HL-60/S4 (cell line): Measurements from ENCODE around the gene LAMTOR4.
"Not testable (repeated sequence)": the region's sequence is repeated elsewhere in the genome, so short reads cannot be mapped to it uniquely, and the experiment has no call there.

Source experiments
- in situ Hi-C: fragments of 300-500 bp; cut with MboI; formaldehyde crosslinking; loops from 2 replicates; pipeline ENCODE4 v1.14.3; 2022; ENCODE audit warnings: low sequenced_read_pairs

LAMTOR4 gene

DNA sequence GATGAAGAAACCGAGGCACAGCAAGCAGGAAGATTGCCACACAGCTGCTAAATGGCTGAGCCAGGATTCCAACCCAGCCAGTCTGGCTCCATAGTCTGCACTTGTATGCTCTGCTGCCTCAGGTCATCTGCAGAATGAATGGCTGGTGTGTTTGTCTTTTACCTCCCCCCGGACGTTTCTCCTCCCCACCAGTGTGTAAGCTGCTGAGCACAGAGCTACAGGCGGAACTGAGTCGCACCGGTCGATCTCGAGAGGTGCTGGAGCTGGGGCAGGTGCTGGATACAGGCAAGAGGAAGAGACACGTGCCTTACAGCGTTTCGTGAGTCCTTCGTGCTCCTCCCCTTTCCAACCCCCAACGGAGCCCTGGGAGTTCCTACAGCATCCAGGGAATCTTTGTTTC, 26.7 kb upstream of the LAMTOR4 start:
- in situ Hi-C loops: no loop called here

DNA sequence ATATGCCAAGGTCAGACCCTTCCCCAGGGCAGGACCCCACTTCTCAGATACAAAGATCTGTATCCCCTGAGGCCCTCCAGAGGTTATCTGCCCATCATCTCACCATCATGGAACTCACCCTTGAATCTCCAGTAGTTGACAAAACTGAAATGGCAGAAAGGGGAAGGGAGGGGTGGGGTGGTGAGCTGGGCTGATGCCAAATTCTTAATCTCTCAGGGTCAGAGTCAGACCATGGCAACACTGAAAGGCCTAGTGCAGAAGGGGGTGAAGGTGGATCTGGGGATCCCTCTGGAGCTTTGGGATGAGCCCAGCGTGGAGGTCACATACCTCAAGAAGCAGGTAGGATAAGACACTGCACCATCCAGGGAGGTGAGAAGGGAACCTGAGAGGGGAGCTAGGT, 26.1 kb upstream of the LAMTOR4 start:
- in situ Hi-C loops: no loop called here

DNA sequence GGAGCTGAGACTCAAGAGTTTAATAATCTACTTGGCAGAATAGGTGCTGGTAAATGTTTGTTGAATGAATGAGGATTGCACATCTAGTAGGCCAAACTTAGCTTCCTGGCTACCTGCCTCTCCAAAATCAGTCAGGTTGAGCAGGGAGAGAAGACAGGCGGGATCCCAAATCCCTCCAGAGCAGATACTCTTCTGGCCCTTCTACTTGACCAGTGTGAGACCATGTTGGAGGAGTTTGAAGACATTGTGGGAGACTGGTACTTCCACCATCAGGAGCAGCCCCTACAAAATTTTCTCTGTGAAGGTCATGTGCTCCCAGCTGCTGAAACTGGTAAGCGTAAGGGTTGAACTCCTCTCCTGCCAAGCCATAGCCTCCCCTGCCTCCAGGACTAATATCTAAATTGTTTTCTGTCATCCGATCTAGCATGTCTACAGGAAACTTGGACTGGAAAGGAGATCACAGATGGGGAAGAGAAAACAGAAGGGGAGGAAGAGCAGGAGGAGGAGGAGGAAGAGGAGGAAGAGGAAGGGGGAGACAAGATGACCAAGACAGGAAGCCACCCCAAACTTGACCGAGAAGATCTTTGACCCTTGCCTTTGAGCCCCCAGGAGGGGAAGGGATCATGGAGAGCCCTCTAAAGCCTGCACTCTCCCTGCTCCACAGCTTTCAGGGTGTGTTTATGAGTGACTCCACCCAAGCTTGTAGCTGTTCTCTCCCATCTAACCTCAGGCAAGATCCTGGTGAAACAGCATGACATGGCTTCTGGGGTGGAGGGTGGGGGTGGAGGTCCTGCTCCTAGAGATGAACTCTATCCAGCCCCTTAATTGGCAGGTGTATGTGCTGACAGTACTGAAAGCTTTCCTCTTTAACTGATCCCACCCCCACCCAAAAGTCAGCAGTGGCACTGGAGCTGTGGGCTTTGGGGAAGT, 24.2 kb upstream of the LAMTOR4 start:
- in situ Hi-C loops: loop anchor here (5.0 kb wide), 1 partner anchor 132 kb away; no protein-coding TSS in a partner anchor

DNA sequence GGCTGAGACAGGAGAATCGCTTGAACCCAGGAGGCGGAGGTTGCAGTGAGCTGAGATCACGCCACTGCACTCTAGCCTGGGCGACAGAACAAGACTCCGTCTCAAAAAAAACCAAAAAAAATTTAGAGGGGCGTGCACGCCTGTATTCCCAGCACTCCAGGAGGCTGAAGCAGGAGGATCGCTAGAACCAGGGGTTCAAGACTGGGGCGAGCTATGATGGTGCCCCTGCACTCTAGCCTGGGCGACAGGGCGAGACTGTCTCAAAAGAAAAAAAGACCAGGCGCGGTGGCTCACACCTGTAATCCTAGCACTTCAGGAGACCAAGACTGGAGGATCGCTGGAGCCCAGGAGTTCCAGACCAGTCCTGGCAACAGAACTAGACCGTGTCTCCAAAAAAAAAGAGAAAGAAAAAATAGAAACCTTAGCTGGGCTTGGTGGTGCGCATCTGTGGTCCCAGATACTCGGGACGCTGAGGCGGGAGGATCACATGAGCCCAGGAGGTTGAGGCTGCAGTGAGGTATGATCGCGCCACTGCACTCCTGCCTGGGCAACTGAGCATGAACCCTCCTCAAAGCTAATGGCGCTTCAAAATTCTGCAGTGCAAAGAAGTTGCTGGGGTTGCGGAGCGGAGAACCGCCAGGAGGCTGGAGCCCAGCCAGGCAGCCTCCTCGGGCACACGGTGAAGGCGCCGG, 22.3 kb upstream of the LAMTOR4 start:
- in situ Hi-C loops: loop anchor here (5.0 kb wide), 1 partner anchor 134 kb away; no protein-coding TSS in a partner anchor

DNA sequence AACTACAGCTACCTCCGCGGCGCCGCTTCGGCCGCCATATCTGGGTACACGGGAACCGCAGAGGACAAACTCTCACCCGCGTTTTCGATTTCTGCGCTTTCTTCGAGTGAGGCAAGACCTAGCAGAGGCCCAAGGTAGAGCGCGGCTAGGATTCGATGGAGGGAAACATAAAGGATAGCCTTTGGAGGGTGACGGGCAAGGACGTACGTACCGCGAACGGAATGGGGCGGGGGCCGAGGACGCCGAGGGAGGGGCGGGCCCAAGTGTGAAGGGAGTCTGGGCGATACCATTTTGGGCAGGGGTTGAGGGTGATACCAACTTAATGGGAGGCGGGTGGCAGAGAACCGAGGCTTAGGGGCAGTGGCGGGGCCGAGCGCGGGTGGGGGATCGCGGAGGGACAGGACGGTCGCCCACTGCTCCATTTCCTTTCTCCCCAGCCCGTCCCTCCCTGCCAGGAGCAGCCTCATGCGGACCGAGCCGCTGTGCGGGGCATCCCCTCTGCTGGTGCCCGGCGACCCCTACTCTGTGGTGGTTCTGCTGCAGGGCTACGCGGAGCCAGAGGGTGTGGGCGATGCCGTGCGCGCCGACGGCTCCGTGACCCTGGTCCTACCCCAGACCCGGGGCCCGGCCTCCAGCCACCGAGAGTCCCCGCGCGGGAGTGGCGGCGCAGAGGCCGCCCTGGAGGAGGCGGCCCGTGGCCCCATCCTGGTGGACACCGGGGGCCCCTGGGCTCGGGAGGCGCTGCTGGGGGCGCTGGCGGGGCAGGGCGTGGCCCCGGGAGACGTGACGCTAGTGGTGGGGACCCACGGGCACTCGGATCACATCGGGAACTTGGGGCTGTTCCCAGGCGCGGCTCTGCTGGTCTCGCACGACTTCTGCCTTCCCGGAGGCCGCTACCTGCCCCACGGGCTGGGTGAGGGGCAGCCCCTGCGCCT, 21.5 kb upstream of the LAMTOR4 start, which contains the start of gene MBLAC1:
Gene MBLAC1 (plus strand): TSS at position 37 of the 935 bp plus-strand sequence. CDS start 429 bp downstream, at position 466.
- in situ Hi-C loops: loop anchor here (5.0 kb wide), 1 partner anchor 135 kb away; no protein-coding TSS in a partner anchor

DNA sequence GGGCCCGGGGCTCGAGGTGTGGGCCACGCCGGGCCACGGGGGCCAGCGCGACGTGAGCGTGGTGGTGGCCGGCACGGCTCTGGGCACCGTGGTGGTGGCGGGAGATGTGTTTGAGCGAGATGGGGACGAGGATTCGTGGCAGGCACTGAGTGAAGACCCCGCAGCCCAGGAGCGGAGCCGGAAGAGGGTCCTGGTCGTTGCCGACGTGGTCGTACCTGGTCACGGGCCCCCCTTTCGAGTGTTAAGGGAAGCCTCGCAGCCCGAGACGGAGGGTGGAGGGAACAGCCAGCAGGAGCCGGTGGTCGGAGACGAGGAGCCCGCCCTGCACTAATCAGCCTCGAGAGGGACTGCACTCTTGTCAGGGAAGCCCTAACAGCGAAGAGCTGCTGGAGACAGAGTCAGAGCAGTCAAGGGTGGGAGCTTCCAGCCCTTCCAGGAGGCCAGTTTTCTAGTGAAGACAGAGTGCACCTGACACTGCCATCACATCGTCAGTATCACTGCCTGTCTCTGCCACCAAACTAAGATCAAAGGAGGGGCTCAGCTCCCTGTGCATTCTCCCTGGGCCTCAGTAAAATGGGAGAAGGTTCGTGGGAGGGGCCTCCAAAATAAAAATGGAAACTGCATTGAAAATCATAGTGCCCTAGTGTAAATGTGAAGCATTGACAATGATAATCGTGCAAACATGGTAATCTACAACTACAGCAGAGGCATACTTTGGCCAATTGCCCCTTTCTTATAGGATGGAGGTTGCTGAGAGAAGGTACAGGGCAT, 20.7 kb upstream of the LAMTOR4 start:
- in situ Hi-C loops: loop anchor here (5.0 kb wide), 1 partner anchor 136 kb away; no protein-coding TSS in a partner anchor

DNA sequence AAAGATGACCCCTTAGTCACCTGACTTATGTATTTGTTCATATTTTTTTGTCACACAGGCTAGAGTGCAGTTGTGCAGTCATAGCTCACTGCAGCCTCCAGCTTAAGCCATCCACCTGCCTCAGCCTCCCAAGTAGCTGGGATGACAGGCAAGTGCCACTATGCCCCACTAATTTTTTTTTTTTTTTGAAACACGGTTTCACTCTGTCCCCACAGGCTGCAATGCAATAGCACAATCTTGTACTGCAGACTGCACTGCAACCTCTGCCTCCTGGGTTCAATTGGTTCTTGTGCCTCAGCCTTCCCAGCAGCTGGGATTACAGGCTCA, 20.1 kb upstream of the LAMTOR4 start:
- in situ Hi-C loops: loop anchor here (5.0 kb wide), 1 partner anchor 136 kb away; no protein-coding TSS in a partner anchor

DNA sequence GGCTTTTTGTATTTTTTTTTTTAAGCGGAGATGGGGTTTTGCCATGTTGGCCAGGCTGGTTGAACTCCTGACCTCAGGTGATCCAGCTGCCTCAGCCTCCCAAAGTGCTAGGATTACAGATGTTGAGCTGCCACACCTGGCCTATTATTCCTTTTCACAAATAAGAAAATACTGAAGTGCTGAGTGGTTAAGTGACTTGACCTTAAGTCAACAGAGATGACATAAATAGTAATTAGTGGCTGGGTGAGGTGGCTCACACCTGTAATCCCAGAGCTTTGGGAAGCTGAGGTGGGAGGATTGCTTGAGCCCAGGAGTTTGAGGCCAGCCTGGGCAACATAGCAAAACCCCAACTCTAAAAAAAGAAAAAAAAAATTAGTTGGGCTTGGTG, 18.5 kb upstream of the LAMTOR4 start:
- in situ Hi-C loops: not testable (repeated sequence)

DNA sequence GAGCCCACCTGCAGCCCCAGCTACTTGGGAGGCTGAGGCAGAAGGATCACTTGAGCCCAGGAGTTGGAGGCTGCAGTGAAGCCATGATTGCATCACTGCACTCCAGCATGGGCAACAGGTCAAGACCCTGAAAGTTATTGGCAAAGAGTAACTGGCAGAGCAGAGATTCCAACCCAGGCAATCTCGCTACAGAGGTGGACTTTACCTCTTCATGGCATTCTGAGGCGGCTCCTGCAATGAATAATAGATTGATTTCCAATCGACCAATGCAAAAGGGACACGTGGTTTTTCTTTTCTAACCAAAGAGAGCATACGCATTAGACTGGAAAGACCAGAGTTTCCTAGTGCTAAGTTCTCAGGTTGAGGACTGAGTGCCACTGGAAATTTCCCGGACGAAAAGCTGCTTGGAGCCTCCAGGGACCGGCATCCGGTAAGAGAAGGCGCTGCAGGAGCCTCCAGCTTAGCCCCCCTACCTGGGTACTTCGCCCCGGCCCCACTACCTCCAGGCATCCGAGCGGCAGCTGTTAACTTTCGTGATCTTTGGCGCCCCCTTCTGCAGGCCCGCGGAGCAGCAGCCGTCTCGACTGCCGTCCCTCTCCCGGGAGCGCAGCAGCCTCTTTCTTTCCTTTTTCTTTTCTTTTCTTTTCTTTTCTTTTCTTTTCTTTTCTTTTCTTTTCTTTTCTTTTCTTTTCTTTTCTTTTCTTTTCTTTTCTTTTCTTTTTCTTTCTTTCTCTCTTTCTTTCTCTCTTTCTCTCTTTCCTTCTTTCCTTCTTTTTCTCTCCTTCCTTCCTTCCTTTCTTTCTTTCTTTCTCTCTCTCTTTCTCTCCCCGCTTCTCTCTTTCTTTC, 17.9 kb upstream of the LAMTOR4 start:
- in situ Hi-C loops: no loop called here

DNA sequence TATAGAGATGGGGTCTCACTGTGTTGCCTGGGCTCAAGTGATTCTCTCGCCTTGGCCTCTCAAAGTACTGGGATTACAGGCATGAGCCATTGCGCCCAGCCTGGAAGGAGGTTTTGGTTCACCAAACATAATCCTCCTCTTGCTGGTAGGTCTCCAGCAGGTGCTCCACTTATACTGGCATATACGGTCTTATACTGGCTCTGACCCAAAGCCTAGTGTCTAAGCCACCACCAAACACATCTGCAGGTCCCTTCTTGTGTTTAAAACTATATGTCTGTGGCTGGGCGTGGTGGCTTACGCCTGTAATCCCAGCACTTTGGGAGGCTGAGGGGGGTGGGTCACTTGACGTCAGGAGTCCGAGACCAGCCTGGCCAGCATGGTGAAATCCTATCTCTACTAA, 16.6 kb upstream of the LAMTOR4 start:
- in situ Hi-C loops: no loop called here

DNA sequence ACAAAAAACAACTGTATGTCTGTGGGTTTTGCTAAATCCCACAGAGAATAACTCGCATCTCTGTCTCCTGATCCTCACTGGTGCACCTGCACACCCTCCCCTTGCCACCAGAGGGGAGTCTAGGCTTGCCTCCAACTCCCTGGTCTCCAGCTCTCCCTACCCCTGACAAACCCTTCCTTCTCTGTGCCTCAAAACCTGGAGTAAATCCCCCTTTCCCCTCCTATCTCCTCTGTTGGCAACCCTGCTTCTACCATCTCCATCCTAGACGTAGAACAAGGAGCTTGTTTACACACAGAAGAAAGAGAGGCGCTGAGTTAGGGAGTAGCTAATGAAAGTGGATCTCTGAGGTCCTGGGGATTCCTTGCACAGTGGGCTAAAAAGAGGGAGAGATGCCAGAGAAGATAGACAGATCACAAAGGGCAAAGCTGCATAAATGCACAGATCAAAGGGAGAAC, 16.0 kb upstream of the LAMTOR4 start:
- in situ Hi-C loops: no loop called here

DNA sequence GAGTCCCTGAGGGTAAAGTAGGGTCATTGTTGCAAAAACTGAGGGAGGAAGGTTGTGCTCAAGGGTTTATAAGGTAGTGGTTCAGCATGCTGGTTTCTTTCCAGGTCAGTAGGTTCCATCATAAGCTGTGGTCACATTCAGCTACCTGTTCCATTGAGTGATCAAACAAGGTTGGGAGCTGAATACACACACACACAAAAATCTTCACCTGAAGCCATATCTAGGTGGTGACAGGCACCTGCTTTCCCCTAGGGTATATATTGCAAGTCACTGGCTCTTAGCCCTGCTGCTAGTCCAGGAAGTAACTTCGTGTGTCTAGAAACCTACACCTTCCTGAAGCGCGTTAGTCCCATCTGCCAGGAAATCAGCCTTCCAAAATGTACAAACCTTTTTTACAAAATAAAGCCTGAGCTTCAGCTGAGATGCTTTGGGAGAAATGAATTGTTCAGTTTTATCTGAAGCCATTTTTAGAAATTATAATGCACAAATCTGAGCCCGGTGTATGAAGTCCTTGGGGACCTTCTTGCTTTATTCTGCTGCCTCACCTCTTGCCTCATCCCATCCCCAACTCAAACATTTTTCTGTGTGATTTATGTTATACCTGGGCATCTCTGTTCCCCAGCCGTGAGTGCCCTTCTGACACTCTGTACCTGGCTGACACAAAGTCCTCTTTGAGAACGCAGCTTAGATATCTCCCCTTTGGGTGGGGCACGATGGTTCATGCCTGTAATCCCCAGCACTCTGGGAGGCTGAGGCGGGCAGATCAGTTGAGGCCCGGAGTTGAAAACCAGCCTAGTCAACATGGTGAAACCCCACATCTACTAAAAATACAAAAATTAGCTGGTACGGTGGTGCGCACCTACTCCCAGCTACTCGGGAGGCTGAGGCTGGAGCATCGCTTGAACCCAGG, 10.6 kb upstream of the LAMTOR4 start:
- in situ Hi-C loops: loop anchor here (5.0 kb wide), 1 partner anchor 64 kb away; no protein-coding TSS in a partner anchor

DNA sequence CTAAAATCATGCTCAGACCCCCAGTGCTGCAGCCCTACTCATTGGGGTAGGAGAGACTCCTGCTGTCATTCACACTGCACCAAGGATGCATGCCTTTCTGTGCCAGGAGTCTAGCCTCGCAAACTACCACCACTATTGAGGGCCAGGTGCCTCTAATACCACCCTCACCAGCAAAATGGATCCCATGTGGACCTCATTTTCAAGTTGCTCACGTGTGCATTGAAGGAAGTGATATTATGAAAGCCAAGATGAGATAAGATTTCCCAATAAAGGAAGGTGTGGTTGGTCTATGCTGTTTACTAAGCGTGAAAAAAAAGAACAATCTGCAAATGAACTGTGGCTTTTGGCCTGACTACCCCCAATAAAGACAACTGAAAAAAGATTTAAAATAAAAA, 7.2 kb upstream of the LAMTOR4 start:
- in situ Hi-C loops: no loop called here

DNA sequence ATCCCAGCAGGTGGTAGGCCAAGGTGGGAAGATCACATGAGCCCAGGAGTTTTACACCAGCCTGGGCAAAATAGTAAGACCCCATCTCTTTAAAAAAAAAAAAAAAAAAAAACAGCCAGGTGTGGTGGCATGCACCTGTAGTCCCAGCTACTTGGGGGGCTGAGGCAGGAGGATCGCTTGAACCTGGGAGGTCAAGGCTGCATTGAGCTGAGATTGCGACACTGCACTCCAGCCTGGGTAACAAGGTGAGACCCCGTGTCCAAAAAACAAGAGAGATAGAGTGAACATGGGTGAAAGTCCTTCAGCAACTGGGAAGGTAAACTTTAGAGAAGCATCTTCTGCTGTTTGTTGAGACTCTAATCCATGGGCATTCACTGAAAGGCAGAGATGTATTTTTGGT, 6.3 kb upstream of the LAMTOR4 start:
- in situ Hi-C loops: no loop called here

DNA sequence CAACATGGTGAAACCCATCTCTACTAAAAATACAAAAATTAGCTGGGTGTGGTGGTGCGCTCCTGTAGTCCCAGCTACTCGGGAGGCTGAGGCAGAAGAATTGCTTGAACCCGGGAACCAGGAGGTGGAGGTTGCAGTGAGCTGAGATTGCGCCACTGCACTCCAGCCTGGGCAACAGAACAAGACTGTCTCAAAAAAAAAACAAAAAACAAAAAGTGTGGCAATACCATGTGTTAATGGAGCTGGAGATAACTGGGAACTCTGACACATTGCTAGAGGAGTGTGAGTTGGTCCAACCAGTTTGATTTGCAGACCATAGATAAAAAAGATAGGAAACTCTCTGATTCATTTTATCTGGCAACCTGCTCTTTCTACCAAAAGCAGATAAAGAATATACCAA, 2.4 kb upstream of the LAMTOR4 start:
- in situ Hi-C loops: not testable (repeated sequence)

DNA sequence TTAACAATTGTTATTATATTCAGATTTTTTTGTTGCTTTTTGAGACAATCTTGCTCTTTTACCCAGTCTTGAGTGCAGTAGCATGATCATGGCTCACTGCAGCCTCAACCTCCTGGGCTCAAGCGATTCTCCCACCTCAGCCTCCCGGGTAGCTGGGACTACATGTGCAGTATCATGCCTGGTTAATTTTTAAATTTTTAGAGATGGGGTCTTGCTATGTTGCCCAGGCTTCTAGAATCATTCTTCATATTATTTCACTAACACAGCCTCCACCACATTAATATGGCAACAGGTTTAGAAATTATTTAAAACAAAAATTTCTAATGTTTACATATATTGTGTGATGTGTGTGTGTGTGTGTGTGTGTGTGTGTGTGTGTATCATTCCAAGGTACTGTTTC, 1.4 kb upstream of the LAMTOR4 start:
- in situ Hi-C loops: no loop called here

DNA sequence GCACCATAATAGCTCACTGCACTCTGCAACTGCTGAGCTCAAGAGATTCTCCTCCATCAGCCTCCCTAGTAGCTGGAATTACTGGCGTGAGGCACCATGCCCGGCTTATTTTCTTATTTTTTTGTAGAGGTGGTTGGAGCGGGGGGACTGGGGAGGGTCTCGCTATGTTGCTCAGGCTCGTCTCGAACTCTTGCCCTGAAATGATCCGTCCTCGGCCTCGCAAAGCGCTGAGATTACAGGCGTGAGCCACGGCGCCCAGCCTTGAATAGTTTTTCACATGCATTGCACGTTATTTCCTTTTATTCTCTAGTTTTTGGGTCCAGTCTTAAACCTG, 526 bp upstream of the LAMTOR4 start:
- in situ Hi-C loops: no loop called here

DNA sequence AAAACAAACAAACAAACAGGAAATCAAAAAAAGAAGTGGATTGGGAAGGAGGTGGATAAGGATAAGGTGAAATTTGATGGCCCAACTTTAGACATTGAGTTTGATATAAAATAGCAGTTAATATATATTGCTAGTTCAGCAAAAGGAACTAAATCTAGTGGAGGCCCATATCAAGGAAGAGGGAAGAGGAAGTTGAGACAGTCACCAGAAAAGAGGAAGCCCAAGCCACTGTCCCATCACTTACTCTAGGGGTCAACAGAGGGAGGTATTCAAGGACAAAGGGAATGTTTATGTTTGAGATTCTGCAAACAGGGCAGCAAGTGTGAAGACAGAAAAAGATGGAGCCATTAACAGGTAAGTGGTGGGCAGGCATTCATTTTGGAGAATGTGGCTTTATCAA, 3.7 kb downstream of the LAMTOR4 start:
- in situ Hi-C loops: no loop called here
